Mucosa of rectum (tissue), 2 donors: Measurements from ENCODE around the gene PTH2.
"Not testable (repeated sequence)": the region's sequence is repeated elsewhere in the genome, so short reads cannot be mapped to it uniquely, and the experiment has no call there.

Experiments used
- H3K27ac ChIP-seq, 2 donors: one replicate each; pipeline ENCODE4 v1.7.0; 2013; ENCODE audit warnings: inconsistent platforms in 2 of 2, low read depth in 2 of 2, low read length in 2 of 2
- H3K27me3 ChIP-seq, 2 donors: one replicate each; pipeline ENCODE4 v1.7.0; 2013; ENCODE audit warnings: low read length in 2 of 2; ENCODE audit not compliant: control insufficient read depth in 2 of 2, insufficient read depth in 2 of 2
- H3K36me3 ChIP-seq, 2 donors: one replicate each; pipeline ENCODE4 v1.7.0; 2013; ENCODE audit warnings: low read length in 2 of 2; ENCODE audit not compliant: control insufficient read depth in 2 of 2, insufficient read depth in 2 of 2
- H3K4me1 ChIP-seq, 2 donors: one replicate each; pipeline ENCODE4 v1.7.0; 2013; ENCODE audit warnings: low read length in 2 of 2, mild to moderate bottlenecking in 1 of 2; ENCODE audit not compliant: control insufficient read depth in 2 of 2, insufficient read depth in 2 of 2
- H3K4me3 ChIP-seq, 2 donors: one replicate each; pipeline ENCODE4 v1.7.0; 2013; ENCODE audit warnings: low read length in 2 of 2
- H3K9ac ChIP-seq, 2 donors: one replicate each; pipeline ENCODE4 v1.7.0; 2013; ENCODE audit warnings: low read length in 2 of 2, low read depth in 1 of 2, mild to moderate bottlenecking in 1 of 2
- H3K9me3 ChIP-seq, 2 donors: one replicate each; pipeline ENCODE4 v1.7.0; 2013; ENCODE audit warnings: low read length in 2 of 2; ENCODE audit not compliant: control insufficient read depth in 2 of 2
- donor health status: healthy.
- donor health status: Normal muscosa, but diverticular disease.

The PTH2 gene

GRCh38 chr19:49448432-49448786 lies 25.2 kb upstream of the PTH2 start:
- H3K4me3 ChIP-seq, result no peak overlapping the region
- H3K9ac ChIP-seq, result no peak overlapping the region
- no peaks in the 10 kb centered on the region for H3K27me3 ChIP-seq
- H3K27ac ChIP-seq, result no peak overlapping the region
- H3K9me3 ChIP-seq, result no peaks in the 10 kb centered on the region
- H3K4me1 ChIP-seq, result peaks cover 9 to 13% of the 10 kb centered on the region in 2 donors
- H3K36me3 ChIP-seq, result peaks cover 10 to 14% of the 10 kb centered on the region in 2 donors

GRCh38 chr19:49447485-49448431 lies 24.5 kb upstream of the PTH2 start:
- H3K4me1 ChIP-seq, result peaks cover 9 to 13% of the 10 kb centered on the region in 2 donors
- H3K27ac ChIP-seq, result no peak overlapping the region
- no peak overlapping the region for H3K9ac ChIP-seq
- no peaks in the 10 kb centered on the region for H3K27me3 ChIP-seq
- H3K9me3 ChIP-seq, result no peaks in the 10 kb centered on the region
- no peak overlapping the region for H3K4me3 ChIP-seq
- peaks cover 10 to 14% of the 10 kb centered on the region in 2 donors for H3K36me3 ChIP-seq

GRCh38 chr19:49445997-49446396 lies 22.8 kb upstream of the PTH2 start:
- Histone ChIP-seq H3K27me3 (peaks cover 3 to 10% of the 10 kb centered on the region in 2 donors), H3K36me3 (peaks cover 10 to 14% of the 10 kb centered on the region in 2 donors), H3K4me1 (peaks cover 6 to 9% of the 10 kb centered on the region in 2 donors)

GRCh38 chr19:49444100-49444700 lies 21.0 kb upstream of the PTH2 start:
- Histone ChIP-seq H3K27me3 (peaks cover 17 to 24% of the 10 kb centered on the region in 2 donors), H3K4me3 (peak overlapping the region in 1 of 2 donors; percentile 78), H3K36me3 (peaks cover 7 to 14% of the 10 kb centered on the region in 2 donors)
- H3K27ac ChIP-seq, H3K9me3 ChIP-seq, H3K4me1 ChIP-seq, H3K9ac ChIP-seq: not testable (repeated sequence)

More at GRCh38 chr19:49445997-49446396, 22.8 kb upstream of the PTH2 start:
- Histone ChIP-seq H3K9ac (no peak overlapping the region), H3K4me3 (no peak overlapping the region), H3K27ac (no peak overlapping the region), H3K9me3 (no peaks in the 10 kb centered on the region)

- peaks cover 4 to 11% of the 10 kb centered on the region in 2 donors for H3K36me3 ChIP-seq
- peak overlapping the region; percentile 72 to 75 for H3K9ac ChIP-seq
- H3K27me3 ChIP-seq, result peaks cover 23 to 26% of the 10 kb centered on the region in 2 donors
- peak overlapping the region; percentile 77 to 78 for H3K4me3 ChIP-seq
- no peaks in the 10 kb centered on the region for H3K4me1 ChIP-seq
- no peaks in the 10 kb centered on the region for H3K9me3 ChIP-seq
- H3K27ac ChIP-seq, result peak overlapping the region; percentile 77 to 85
Measured at GRCh38 chr19:49443366-49444099, 20.3 kb upstream of the PTH2 start.

GRCh38 chr19:49442771-49443365 lies 19.6 kb upstream of the PTH2 start:
- peak overlapping the region; percentile 72 to 75 for H3K9ac ChIP-seq
- peak overlapping the region; percentile 77 to 78 for H3K4me3 ChIP-seq
- H3K9me3 ChIP-seq, result no peaks in the 10 kb centered on the region
- peak overlapping the region; percentile 77 to 85 for H3K27ac ChIP-seq
- peaks cover 0 to 9% of the 10 kb centered on the region in 2 donors for H3K36me3 ChIP-seq
- H3K27me3 ChIP-seq, result peaks cover 29 to 31% of the 10 kb centered on the region in 2 donors
- no peaks in the 10 kb centered on the region for H3K4me1 ChIP-seq

GRCh38 chr19:49442354-49442753 lies 19.1 kb upstream of the PTH2 start:
- Histone ChIP-seq H3K27me3 (peaks cover 34 to 35% of the 10 kb centered on the region in 2 donors), H3K9me3 (no peaks in the 10 kb centered on the region), H3K27ac (peak overlapping the region in 1 of 2 donors; percentile 23), H3K4me1 (no peaks in the 10 kb centered on the region), H3K4me3 (peak overlapping the region in 1 of 2 donors; percentile 18), H3K9ac (no peak overlapping the region), H3K36me3 (peaks cover 0 to 9% of the 10 kb centered on the region in 2 donors)

GRCh38 chr19:49441960-49442350 lies 18.7 kb upstream of the PTH2 start:
- no peaks in the 10 kb centered on the region for H3K4me1 ChIP-seq
- no peak overlapping the region for H3K9ac ChIP-seq
- H3K27me3 ChIP-seq, result peaks cover 36 to 37% of the 10 kb centered on the region in 2 donors
- H3K36me3 ChIP-seq, result peaks cover 0 to 5% of the 10 kb centered on the region in 2 donors
- peak overlapping the region in 1 of 2 donors; percentile 18 for H3K4me3 ChIP-seq
- H3K27ac ChIP-seq, result peak overlapping the region in 1 of 2 donors; percentile 23
- H3K9me3 ChIP-seq, result no peaks in the 10 kb centered on the region

GRCh38 chr19:49441210-49441959 lies 18.1 kb upstream of the PTH2 start, which contains the start of gene SLC17A7:
Gene SLC17A7 (minus strand): TSS chr19:49441527. CDS start chr19:49441379, 148 bp downstream.
- Histone ChIP-seq H3K36me3 (no peaks in the 10 kb centered on the region), H3K9me3 (no peaks in the 10 kb centered on the region), H3K4me3 (peak within 1 kb of the TSS; percentile 13 to 18), H3K4me1 (no peaks in the 10 kb centered on the region), H3K27ac (peak within 1 kb of the TSS in 1 of 2 donors; percentile 23), H3K9ac (no peak within 1 kb of the TSS), H3K27me3 (peaks cover 42 to 43% of the 10 kb centered on the region in 2 donors)
